ENCODE measurements around the gene BRD3OS. TPM values are rescaled to one million over a fixed set of nuclear protein-coding genes. Genes with fewer than 3 reads are reported as not detected.

Gene BRD3OS
- total RNA-seq, 1 donor from 2014 or later = 14.3 TPM

DNA sequence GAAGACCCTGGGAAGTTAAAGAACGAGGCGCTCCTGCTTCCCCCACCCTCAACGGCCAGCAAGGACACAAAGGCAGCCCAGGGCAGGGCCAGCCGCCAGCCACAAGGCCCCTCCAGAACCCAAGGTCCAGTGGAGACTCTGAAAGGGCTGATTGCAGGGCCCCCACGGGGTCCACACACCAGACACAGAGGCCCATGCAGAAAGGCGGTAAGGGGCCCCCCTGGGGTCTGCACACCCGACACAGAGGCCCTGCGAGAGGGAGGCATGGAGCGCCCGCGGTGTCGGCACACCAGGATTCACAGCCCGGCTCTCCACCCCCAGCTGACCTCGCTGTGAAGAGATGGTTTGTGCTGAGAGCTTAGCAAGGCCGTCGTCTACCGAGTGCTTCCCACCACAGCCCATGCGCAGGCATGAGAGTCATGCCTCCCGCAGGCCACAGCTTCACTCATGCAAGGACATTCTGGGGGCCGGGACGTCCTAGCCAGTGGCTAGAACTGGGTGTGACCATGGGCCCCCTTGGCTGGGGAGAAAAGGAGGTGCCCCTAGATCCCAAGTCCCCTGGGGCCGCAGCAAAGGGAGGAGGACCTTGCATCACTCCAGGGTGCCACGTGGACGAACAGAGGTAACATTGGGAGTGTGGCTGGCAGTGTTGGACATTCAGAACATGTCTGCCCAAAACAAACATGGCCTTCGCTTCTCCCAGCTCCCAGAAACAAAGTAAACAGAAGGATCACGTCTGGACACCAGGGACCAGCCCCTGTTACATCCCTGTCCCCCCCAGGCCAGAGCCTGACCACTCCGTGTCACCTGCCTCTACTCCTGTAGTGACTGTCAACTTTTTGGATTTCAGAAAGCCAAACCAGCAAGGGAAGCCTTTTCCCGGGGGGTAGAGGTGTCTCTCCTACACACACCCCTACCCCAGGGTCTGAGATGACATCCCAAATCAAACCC is 32.7 kb downstream of the BRD3OS start:
- Mint-ChIP-seq H3K27ac (peak overlapping the region; percentile 4), H3K27me3 (ENCODE audit: low read depth) (no peaks in the 10 kb centered on the region), H3K4me1 (peaks cover 37% of the 10 kb centered on the region), H3K9me3 (no peaks in the 10 kb centered on the region), H3K36me3 (no peaks in the 10 kb centered on the region), H3K4me3 (no peak overlapping the region)
- peak in 1 of 2 experiments; percentile 17 for DNase-seq (ENCODE audit: low spot score in 2 of 2, unreplicated experiment in 2 of 2)
- no peak for TF ChIP-seq CTCF (IDR thresholded peaks at IDR 0.05; ENCODE audit: unreplicated experiment)

GRCh38 chr9:134058716-134059115 is 33.4 kb downstream of the BRD3OS start:
- Mint-ChIP-seq H3K27ac (no peak overlapping the region), H3K27me3 (ENCODE audit: low read depth) (no peaks in the 10 kb centered on the region), H3K4me1 (peaks cover 41% of the 10 kb centered on the region), H3K36me3 (peaks cover 3% of the 10 kb centered on the region), H3K4me3 (no peak overlapping the region), H3K9me3 (no peaks in the 10 kb centered on the region)
- DNase-seq (ENCODE audit: low spot score in 2 of 2, unreplicated experiment in 2 of 2) = peak in 1 of 2 experiments; percentile 9
- TF ChIP-seq CTCF (IDR thresholded peaks at IDR 0.05; ENCODE audit: unreplicated experiment) = no peak

DNA sequence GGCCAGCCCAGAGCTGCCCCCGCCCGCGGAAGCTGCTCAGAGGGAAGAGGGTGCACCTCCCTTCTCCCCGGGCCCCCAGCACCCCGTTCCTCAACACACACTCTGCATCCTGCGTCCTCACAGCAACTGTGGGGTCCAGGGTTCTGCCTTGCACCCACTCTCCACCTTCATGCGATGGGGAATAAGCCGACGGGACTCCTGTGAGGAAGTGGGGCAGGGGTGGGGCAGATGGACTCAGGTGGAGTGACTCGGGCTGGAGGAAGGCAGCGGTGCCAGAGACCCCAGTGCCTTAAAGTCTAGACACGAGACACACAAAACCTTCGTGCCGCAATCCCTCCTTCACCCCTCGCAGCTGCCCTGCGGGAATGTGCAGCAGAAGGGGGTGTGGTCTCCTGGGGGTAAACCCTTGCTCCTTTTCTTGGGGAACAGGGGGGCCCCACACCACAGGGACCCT is 33.9 kb downstream of the BRD3OS start:
- Mint-ChIP-seq H3K4me1 (peaks cover 43% of the 10 kb centered on the region), H3K36me3 (peaks cover 3% of the 10 kb centered on the region), H3K9me3 (no peaks in the 10 kb centered on the region), H3K4me3 (no peak overlapping the region), H3K27me3 (ENCODE audit: low read depth) (no peaks in the 10 kb centered on the region), H3K27ac (peak overlapping the region; percentile 25)
- TF ChIP-seq CTCF (IDR thresholded peaks at IDR 0.05; ENCODE audit: unreplicated experiment) = no peak
- DNase-seq (ENCODE audit: low spot score in 2 of 2, unreplicated experiment in 2 of 2) = peak in 1 of 2 experiments; percentile 16

GRCh38 chr9:134059661-134060395 is 34.5 kb downstream of the BRD3OS start:
- H3K27ac Mint-ChIP-seq = peak overlapping the region; percentile 25
- H3K9me3 Mint-ChIP-seq = no peaks in the 10 kb centered on the region
- peak in 1 of 2 experiments; percentile 35 for DNase-seq (ENCODE audit: low spot score in 2 of 2, unreplicated experiment in 2 of 2)
- H3K4me3 Mint-ChIP-seq = no peak overlapping the region
- peaks cover 3% of the 10 kb centered on the region for H3K36me3 Mint-ChIP-seq
- no peak for TF ChIP-seq CTCF (IDR thresholded peaks at IDR 0.05; ENCODE audit: unreplicated experiment)
- H3K27me3 Mint-ChIP-seq (ENCODE audit: low read depth) = no peaks in the 10 kb centered on the region
- peaks cover 47% of the 10 kb centered on the region for H3K4me1 Mint-ChIP-seq

DNA sequence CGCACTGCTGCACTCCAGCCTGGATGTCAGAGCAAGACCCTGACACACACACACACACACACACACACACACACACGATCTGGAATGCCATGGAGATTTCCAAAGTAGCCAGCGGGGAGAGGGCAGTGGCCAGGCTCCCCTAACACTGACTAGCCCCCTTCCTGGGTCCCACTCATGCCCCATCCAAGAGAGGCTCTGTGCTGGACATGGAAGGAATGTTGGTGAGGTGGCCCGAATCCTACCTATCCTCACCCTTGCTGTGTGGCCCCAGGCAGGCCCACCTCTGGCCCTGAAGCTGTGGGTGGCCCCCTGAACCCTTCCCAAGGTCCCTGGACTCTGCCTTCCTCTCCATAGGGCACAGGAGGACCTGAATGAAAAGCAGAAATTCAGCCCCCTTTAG is 35.3 kb downstream of the BRD3OS start:
- no peak overlapping the region for H3K4me3 Mint-ChIP-seq
- peak in 1 of 2 experiments; percentile 25 for DNase-seq (ENCODE audit: low spot score in 2 of 2, unreplicated experiment in 2 of 2)
- no peak overlapping the region for H3K27ac Mint-ChIP-seq
- no peak for TF ChIP-seq CTCF (IDR thresholded peaks at IDR 0.05; ENCODE audit: unreplicated experiment)
- peaks cover 3% of the 10 kb centered on the region for H3K36me3 Mint-ChIP-seq
- peaks cover 52% of the 10 kb centered on the region for H3K4me1 Mint-ChIP-seq
- no peaks in the 10 kb centered on the region for H3K27me3 Mint-ChIP-seq (ENCODE audit: low read depth)
- H3K9me3 Mint-ChIP-seq = no peaks in the 10 kb centered on the region
